PC-9 (cell line): ENCODE data around the gene BAZ1B. TPM values are rescaled to one million over a fixed set of nuclear protein-coding genes. Genes with fewer than 3 reads are reported as not detected.
"Not testable (repeated sequence)": the region's sequence is repeated elsewhere in the genome, so short reads cannot be mapped to it uniquely, and the experiment has no call there.

Experiments
- BruUV-seq: library from RNA; stranded (reverse); fragments of 400-500 nt; replicated peaks from 2 replicates; lab custom pipeline; 2021; lab: Mats Ljungman, UMichigan
- CTCF ChIA-PET: fragments of 300-600 bp; sonication (Branson Sonifier 250); formaldehyde crosslinking; loops from one replicate; lab custom pipeline; 2022; ENCODE audit warnings: antibody characterized with exemption; lab: Charles Lee
- POLR2A ChIA-PET: fragments of 300-600 bp; sonication (Branson Sonifier 250); formaldehyde crosslinking; loops from one replicate; lab custom pipeline; 2022; ENCODE audit warnings: antibody characterized with exemption; ENCODE audit not compliant: unreplicated experiment; lab: Charles Lee
- DNase-seq, 2 experiments: peaks; one replicate each; pipeline versions ENCODE4 v3.0.0 to v3.0.0-alpha.2; 2015 to 2022; ENCODE audit warnings: mixed read lengths in 1 of 2
- H2AFZ ChIP-seq: fragments of 200-600 bp; sonication (generic); 2 replicates; pipeline ENCODE4 v1.8.1; 2017; ENCODE audit warnings: antibody characterized with exemption
- H3F3A ChIP-seq: fragments of 200-600 bp; sonication (generic); 2 replicates; pipeline ENCODE4 v1.8.1; 2017; ENCODE audit warnings: antibody characterized with exemption, mild to moderate bottlenecking, low read depth; ENCODE audit not compliant: insufficient read depth
- H3K27ac ChIP-seq: fragments of 200-600 bp; sonication (generic); 2 replicates; pipeline ENCODE4 v1.6.1; 2016; ENCODE audit warnings: mixed run types
- H3K27me3 ChIP-seq: fragments of 200-600 bp; sonication (generic); 2 replicates; pipeline ENCODE4 v1.6.1; 2016; ENCODE audit warnings: low read depth, mixed run types; ENCODE audit not compliant: insufficient read depth
- H3K36me3 ChIP-seq: fragments of 200-600 bp; sonication (generic); 2 replicates; pipeline ENCODE4 v1.6.1; 2016; ENCODE audit warnings: low read depth, mixed run types
- H3K4me1 ChIP-seq: fragments of 200-600 bp; sonication (generic); replicated peaks from 2 replicates; pipeline ENCODE4 v1.6.1; 2016; ENCODE audit warnings: mixed run types; ENCODE audit not compliant: insufficient read depth
- H3K4me2 ChIP-seq: fragments of 200-600 bp; sonication (generic); 2 replicates; pipeline ENCODE4 v1.6.1; 2017; ENCODE audit warnings: mixed run types
- H3K4me3 ChIP-seq: fragments of 200-600 bp; sonication (generic); 2 replicates; pipeline ENCODE4 v1.6.1; 2016; ENCODE audit warnings: mixed run types
- H3K79me2 ChIP-seq: fragments of 200-600 bp; sonication (generic); 2 replicates; pipeline ENCODE4 v1.6.1; 2017; ENCODE audit warnings: low read depth, mixed run types
- H3K9me2 ChIP-seq: fragments of 200-600 bp; sonication (generic); 2 replicates; pipeline ENCODE4 v1.8.1; 2017; ENCODE audit warnings: mild to moderate bottlenecking; ENCODE audit not compliant: insufficient read depth
- H3K9me3 ChIP-seq: fragments of 200-600 bp; sonication (generic); 2 replicates; pipeline ENCODE4 v1.8.1; 2016; ENCODE audit warnings: low read depth; ENCODE audit not compliant: insufficient read depth
- H4K20me1 ChIP-seq: fragments of 200-600 bp; sonication (generic); 2 replicates; pipeline ENCODE4 v1.8.1; 2017; ENCODE audit not compliant: insufficient read depth
- CTCF ChIP-seq: fragments of 200-600 bp; sonication (generic); conservative IDR thresholded peaks from 2 replicates; pipeline ENCODE4 v1.6.1; 2017; ENCODE audit warnings: mixed run types, antibody characterized with exemption, mild to moderate bottlenecking, moderate library complexity
- EZH2 ChIP-seq: fragments of 200-600 bp; sonication (generic); IDR thresholded peaks from 2 replicates; pipeline ENCODE4 v1.8.0; 2017; ENCODE audit warnings: antibody characterized with exemption, low read depth
- intact Hi-C: fragments of 100-400 bp; cut with micrococcal nuclease; formaldehyde crosslinking; loops from one replicate; pipeline ENCODE4 v1.10.0; 2022; ENCODE audit not compliant: unreplicated experiment
- total RNA-seq: library from RNA; stranded (reverse); gene quantifications from 2 replicates; pipeline ENCODE4 v1.2.3, GENCODE V29; 2021

BAZ1B gene
- total RNA-seq, 1 experiment from 2014 or later, result 88.4 TPM

GRCh38 chr7:73433924-73434700 is 88.0 kb downstream of the BAZ1B start:
- no peaks in the 10 kb centered on the region for H3K79me2 ChIP-seq
- CTCF ChIA-PET, result no interaction called here
- peak overlapping the region; percentile 73 for H3K4me2 ChIP-seq
- POLR2A ChIA-PET, result no interaction called here
- H3K4me1 ChIP-seq, result no peaks in the 10 kb centered on the region
- H4K20me1 ChIP-seq, result no peaks in the 10 kb centered on the region
- H3K4me3 ChIP-seq, result peak overlapping the region; percentile 69; the same call in 1 of the 2 replicates
- DNase-seq, result no peak
- TF ChIP-seq CTCF, result no peak
- TF ChIP-seq EZH2, result no peak
- no peak overlapping the region for H3K27ac ChIP-seq
- no peaks in the 10 kb centered on the region for H3K9me2 ChIP-seq
- H3F3A ChIP-seq, result peaks cover 30% of the 10 kb centered on the region
- H2AFZ ChIP-seq, result no peak overlapping the region
- intact Hi-C loops, result loop anchor here (10.0 kb wide), 1 partner anchor 609 kb away; the partner anchor contains the start of gene TYW1B
- H3K27me3 ChIP-seq, result no peaks in the 10 kb centered on the region
- BruUV-seq, result no TSS peak
- H3K36me3 ChIP-seq, result no peaks in the 10 kb centered on the region
- no peaks in the 10 kb centered on the region for H3K9me3 ChIP-seq

- Histone ChIP-seq H3K27me3 (no peaks in the 10 kb centered on the region), H3K36me3 (no peaks in the 10 kb centered on the region), H3K4me1 (no peaks in the 10 kb centered on the region), H3F3A (peaks cover 27% of the 10 kb centered on the region), H3K9me3 (no peaks in the 10 kb centered on the region), H3K27ac (no peak overlapping the region), H3K79me2 (no peaks in the 10 kb centered on the region), H2AFZ (no peak overlapping the region), H3K4me3 (no peak overlapping the region), H3K4me2 (0 out of 2 replicates have a peak overlapping the region, but pooled peaks have one; percentile 73), H3K9me2 (no peaks in the 10 kb centered on the region), H4K20me1 (no peaks in the 10 kb centered on the region)
- intact Hi-C loops, result loop anchor here (10.0 kb wide), 1 partner anchor 608 kb away; the partner anchor contains the start of gene TYW1B
- DNase-seq, result no peak
- CTCF ChIA-PET, result no interaction called here
- POLR2A ChIA-PET, result no interaction called here
- no peak for TF ChIP-seq EZH2
- TF ChIP-seq CTCF, result no peak
- BruUV-seq, result no TSS peak
These were observed 89.4 kb downstream of the BAZ1B start for GRCh38 chr7:73432676-73433075.

GRCh38 chr7:73431041-73431835 is 90.9 kb downstream of the BAZ1B start:
- BruUV-seq, result no TSS peak
- Histone ChIP-seq H3K79me2 (no peaks in the 10 kb centered on the region), H3K4me2 (no peak overlapping the region), H3K9me3 (no peaks in the 10 kb centered on the region), H3K36me3 (no peaks in the 10 kb centered on the region), H3K4me3 (no peak overlapping the region), H4K20me1 (no peaks in the 10 kb centered on the region), H2AFZ (no peak overlapping the region), H3F3A (peaks cover 24% of the 10 kb centered on the region), H3K9me2 (no peaks in the 10 kb centered on the region), H3K27me3 (no peaks in the 10 kb centered on the region), H3K27ac (no peak overlapping the region), H3K4me1 (no peaks in the 10 kb centered on the region)
- intact Hi-C loops, result loop anchor here (10.0 kb wide), 1 partner anchor 606 kb away; the partner anchor contains the start of gene TYW1B
- no peak for TF ChIP-seq CTCF
- TF ChIP-seq EZH2, result no peak
- POLR2A ChIA-PET, result no interaction called here
- CTCF ChIA-PET, result interaction anchor here (0.5 to 0.6 kb wide), 2 partner anchors 64 to 170 kb away, joined by 3 to 6 read pairs; no protein-coding TSS in a partner anchor
- DNase-seq, result peak in 1 of 2 experiments; percentile 24

- H3F3A ChIP-seq, result peaks cover 20% of the 10 kb centered on the region
- H3K79me2 ChIP-seq, H3K4me2 ChIP-seq, BruUV-seq, POLR2A ChIA-PET, H3K36me3 ChIP-seq, DNase-seq, CTCF ChIA-PET, H3K27ac ChIP-seq, H3K27me3 ChIP-seq, H3K9me2 ChIP-seq, H3K4me1 ChIP-seq, H3K4me3 ChIP-seq, H4K20me1 ChIP-seq, H2AFZ ChIP-seq, H3K9me3 ChIP-seq: not testable (repeated sequence)
- intact Hi-C loops, result loop anchor here (10.0 kb wide), 1 partner anchor 606 kb away; the partner anchor contains the start of gene TYW1B
These were observed 91.6 kb downstream of the BAZ1B start for GRCh38 chr7:73430540-73430939.
